ENCODE measurements around the gene KRT10. TPM values are rescaled to one million over a fixed set of nuclear protein-coding genes. Genes with fewer than 3 reads are reported as not detected.

The KRT10 gene
- total and polyA plus RNA-seq, 9 of the 15 experiments (the other 6 are each of a cell fraction or from before 2014, with no cell fraction given) = 47.0 to 179 (median 76.2) TPM

- no peaks in the 10 kb centered on the region for H3K27me3 ChIP-seq (ENCODE audit: control insufficient read depth in 2 of 2, insufficient read depth in 2 of 2, low read length in 2 of 2)
- ChIA-PET CTCF (ENCODE audit: low intra/inter-chr PET ratio) (no interaction called here), POLR2A (no interaction called here)
- peaks cover 0 to 5% of the 10 kb centered on the region in 2 experiments; a peak in 2 of 5 replicates for H3K4me1 ChIP-seq (replicated peaks in 1 of 2; ENCODE audit: control insufficient read depth in 2 of 2, insufficient read depth in 2 of 2, low read length in 2 of 2)
- H3K27ac ChIP-seq (ENCODE audit: extremely low read depth, low read depth, low read length) = no peak overlapping the region
- no peaks in the 10 kb centered on the region for H3K9me1 ChIP-seq (ENCODE audit: control insufficient read depth, insufficient read depth, low read length)
- H3K9ac ChIP-seq (ENCODE audit: insufficient read depth in 1 of 2, low read depth in 2 of 2, low read length in 2 of 2) = no peak overlapping the region
- no peak overlapping the region for H2AFZ ChIP-seq (ENCODE audit: low read depth, low read length)
- in situ Hi-C loops (cut with MboI) = no loop called here
- WGBS (ENCODE audit: insufficient coverage, low coverage, missing lambda C conversion rate) = 7% methylated on average over 4 of the region's 4 CpGs
- H3K4me3 ChIP-seq = no peak overlapping the region
- no peaks in the 10 kb centered on the region for H3K9me3 ChIP-seq (replicated peaks; ENCODE audit: control insufficient read depth, insufficient read depth, low read depth, low read length)
- no peak overlapping the region for H3K4me2 ChIP-seq (ENCODE audit: insufficient read depth, low read length)
- FAIRE-seq = no peak
- DNase-seq (ENCODE audit: extremely low read depth in 1 of 4, low spot score in 3 of 4) = no peak
- H3K79me2 ChIP-seq (ENCODE audit: control insufficient read depth, insufficient read depth, low read length) = no peaks in the 10 kb centered on the region
- no peak for ATAC-seq
- intact Hi-C loops (cut with micrococcal nuclease) = no loop called here
- no peak for TF ChIP-seq NR4A1 (CRISPR knock-in tag; IDR thresholded peaks at IDR 0.05)
- no peak for TF ChIP-seq NR4A1 (tag; IDR thresholded peaks at IDR 0.05)
- TF ChIP-seq TEAD1 (CRISPR knock-in tag; IDR thresholded peaks at IDR 0.05) = no peak
- no peaks in the 10 kb centered on the region for H3K36me3 ChIP-seq (ENCODE audit: control insufficient read depth, insufficient read depth, low read length)
- H4K20me1 ChIP-seq (replicated peaks; ENCODE audit: control insufficient read depth, insufficient read depth, low read length) = no peaks in the 10 kb centered on the region
- BruUV-seq (replicated peaks) = no TSS peak
These were observed 47.7 kb upstream of the KRT10 start for GRCh38 chr17:40870136-40870535.

- peak in 1 of 4 experiments; percentile 22 for DNase-seq (ENCODE audit: extremely low read depth in 1 of 4, low spot score in 3 of 4)
- Histone ChIP-seq H3K36me3 (ENCODE audit: control insufficient read depth, insufficient read depth, low read length) (no peaks in the 10 kb centered on the region), H3K9me1 (ENCODE audit: control insufficient read depth, insufficient read depth, low read length) (no peaks in the 10 kb centered on the region), H4K20me1 (replicated peaks; ENCODE audit: control insufficient read depth, insufficient read depth, low read length) (no peaks in the 10 kb centered on the region), H3K79me2 (ENCODE audit: control insufficient read depth, insufficient read depth, low read length) (no peaks in the 10 kb centered on the region), H3K9ac (ENCODE audit: insufficient read depth in 1 of 2, low read depth in 2 of 2, low read length in 2 of 2) (no peak within 1 kb of the TSS; a peak in 1 of 4 replicates), H3K4me3 (no peak within 1 kb of the TSS), H3K4me1 (replicated peaks in 1 of 2; ENCODE audit: control insufficient read depth in 2 of 2, insufficient read depth in 2 of 2, low read length in 2 of 2) (peaks cover 0 to 13% of the 10 kb centered on the region in 2 experiments; a peak in 3 of 5 replicates), H3K4me2 (ENCODE audit: insufficient read depth, low read length) (peak within 1 kb of the TSS; percentile 18), H3K9me3 (replicated peaks; ENCODE audit: control insufficient read depth, insufficient read depth, low read depth, low read length) (no peaks in the 10 kb centered on the region), H3K27ac (ENCODE audit: extremely low read depth, low read depth, low read length) (no peak within 1 kb of the TSS; the same call in 2 of the 3 replicates), H2AFZ (ENCODE audit: low read depth, low read length) (peak within 1 kb of the TSS; percentile 78), H3K27me3 (ENCODE audit: control insufficient read depth in 2 of 2, insufficient read depth in 2 of 2, low read length in 2 of 2) (no peaks in the 10 kb centered on the region)
- BruUV-seq (replicated peaks) = no TSS peak
- peak; percentile 51 for ATAC-seq
- intact Hi-C loops (cut with micrococcal nuclease) = no loop called here
- no peak for FAIRE-seq
- WGBS (ENCODE audit: insufficient coverage, low coverage, missing lambda C conversion rate) = 51% methylated on average over 8 of the region's 8 CpGs
- CTCF ChIA-PET (ENCODE audit: low intra/inter-chr PET ratio) = no interaction called here
- POLR2A ChIA-PET = interaction anchor here (0.8 to 1.4 kb wide), 2 partner anchors 8 to 10 kb away, joined by 3 read pairs; no protein-coding TSS in a partner anchor
- in situ Hi-C loops (cut with MboI) = no loop called here
- TF ChIP-seq SPI1 (IDR thresholded peaks at IDR 0.05; ENCODE audit: borderline replicate concordance, low read depth, low read length) (0 out of 2 replicates have a peak, but pooled peaks have one; percentile 4), LEF1 (IDR thresholded peaks at IDR 0.05) (no peak), E2F1 (CRISPR knock-in tag; IDR thresholded peaks at IDR 0.05) (no peak), HMBOX1 (IDR thresholded peaks at IDR 0.05) (no peak), ZNF121 (CRISPR knock-in tag; conservative IDR thresholded peaks at IDR 0.05) (no peak), ATF4 (CRISPR knock-in tag; IDR thresholded peaks at IDR 0.05) (no peak), RBM15 (IDR thresholded peaks at IDR 0.05; ENCODE audit: insufficient read depth, low read length) (no peak), TBP (optimal IDR thresholded peaks at IDR 0.05; ENCODE audit: low read depth, low read length) (no peak), ELK1 (CRISPR knock-in tag; IDR thresholded peaks at IDR 0.05) (no peak), IRF2 (CRISPR knock-in tag; IDR thresholded peaks at IDR 0.05) (no peak)
These were observed 44.4 kb upstream of the KRT10 start, which contains the start of gene KRT12 for GRCh38 chr17:40866838-40867237. Gene KRT12, minus strand, starts transcription at chr17:40867223. Its CDS starts 37 bp downstream, at chr17:40867186.
